Fibroblast of skin of scalp (primary cell): ENCODE results near the gene BGLAP. TPM values are rescaled to one million over a fixed set of nuclear protein-coding genes. Genes with fewer than 3 reads are reported as not detected.
A peak's percentile ranks its signal among the peaks of the same experiment; 100 is the strongest.
"Not testable (repeated sequence)": the region's sequence is repeated elsewhere in the genome, so short reads cannot be mapped to it uniquely, and the experiment has no call there.

Experiments
- DNase-seq: peaks from one replicate; pipeline ENCODE4 v3.0.0-alpha.2; 2013
- polyA plus RNA-seq, 2 experiments: library from polyadenylated mRNA; unstranded; fragments of 120-200 nt; gene quantifications; one replicate each; pipeline ENCODE4 v1.2.1, GENCODE V29; 2013; ENCODE audit not compliant: insufficient read length in 2 of 2

The BGLAP gene
- 0.16 TPM for polyA plus RNA-seq (2013, experiment 1 of 2; ENCODE audit: insufficient read length)
- 0.53 TPM for polyA plus RNA-seq (2013, experiment 2 of 2; ENCODE audit: insufficient read length)

- DNase-seq, result no peak
Measured at GRCh38 chr1:156241926-156242325, at the start of gene BGLAP. Gene BGLAP, plus strand, starts transcription at chr1:156242184. Its CDS starts 48 bp downstream, at chr1:156242232.

GRCh38 chr1:156193208-156193487 lies 48.8 kb upstream of the BGLAP start:
- DNase-seq, result no peak

GRCh38 chr1:156193488-156194299 lies 48.3 kb upstream of the BGLAP start, which contains the start of gene SLC25A44:
Gene SLC25A44, plus strand, starts transcription at chr1:156194104. Its CDS starts 5,744 bp downstream, at chr1:156199848.
- DNase-seq, result peak; percentile 99

- DNase-seq, result no peak
Measured at GRCh38 chr1:156194300-156194652, 47.7 kb upstream of the BGLAP start.

- no peak for DNase-seq
Measured at GRCh38 chr1:156195853-156196252, 46.1 kb upstream of the BGLAP start.

DNA sequence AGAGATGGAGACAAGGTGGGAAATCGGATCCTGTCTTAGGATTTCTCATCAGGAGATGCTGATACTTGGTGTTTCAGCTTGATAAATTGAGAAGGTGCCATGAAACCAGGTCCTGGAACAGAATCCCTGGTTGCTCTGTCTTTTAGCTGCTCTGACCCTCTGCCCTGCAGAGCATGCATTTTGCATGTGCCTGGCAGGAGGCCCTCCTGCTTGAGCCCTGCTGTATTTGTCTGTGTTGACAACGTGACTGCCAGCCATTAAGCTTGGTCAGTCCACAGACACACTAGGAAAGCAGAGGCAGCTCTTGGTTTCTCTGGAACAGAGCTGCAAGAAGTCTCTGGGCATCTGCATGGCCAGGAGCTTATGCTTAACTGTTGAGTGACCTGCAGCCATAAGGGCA lies 45.5 kb upstream of the BGLAP start:
- no peak for DNase-seq

- DNase-seq, result no peak
Measured at GRCh38 chr1:156198831-156199349, 43.1 kb upstream of the BGLAP start.

DNA sequence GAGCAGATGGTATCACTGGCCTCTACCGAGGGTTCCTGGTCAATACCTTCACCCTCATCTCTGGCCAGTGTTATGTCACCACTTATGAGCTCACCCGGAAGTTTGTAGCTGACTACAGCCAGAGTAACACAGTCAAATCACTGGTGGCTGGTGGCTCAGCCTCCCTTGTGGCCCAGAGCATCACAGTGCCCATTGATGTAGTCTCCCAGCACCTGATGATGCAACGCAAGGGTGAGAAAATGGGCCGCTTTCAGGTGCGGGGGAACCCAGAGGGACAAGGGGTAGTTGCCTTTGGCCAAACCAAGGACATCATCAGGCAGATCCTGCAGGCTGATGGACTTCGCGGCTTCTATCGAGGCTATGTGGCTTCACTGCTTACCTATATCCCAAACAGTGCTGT lies 41.9 kb upstream of the BGLAP start:
- no peak for DNase-seq

DNA sequence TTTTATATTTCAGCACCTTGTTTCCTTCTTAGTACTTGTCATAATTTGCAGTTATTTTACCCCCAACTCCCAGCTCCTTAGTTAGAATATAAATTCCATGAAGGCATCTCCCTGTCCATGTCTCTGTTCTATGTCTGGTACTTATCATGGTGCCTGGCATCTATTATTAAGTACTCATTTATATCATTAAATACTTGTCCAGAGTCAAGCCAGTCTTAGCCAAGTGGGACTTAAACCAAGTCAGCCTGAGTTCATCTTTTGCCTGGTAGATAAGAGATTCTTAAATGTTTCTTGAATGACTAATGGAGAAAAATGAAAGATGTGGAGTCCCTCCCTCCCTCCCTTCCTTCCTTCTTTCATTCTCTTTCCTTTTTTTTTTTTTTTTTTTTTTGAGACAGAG lies 38.7 kb upstream of the BGLAP start:
- DNase-seq, result peak; percentile 45

DNA sequence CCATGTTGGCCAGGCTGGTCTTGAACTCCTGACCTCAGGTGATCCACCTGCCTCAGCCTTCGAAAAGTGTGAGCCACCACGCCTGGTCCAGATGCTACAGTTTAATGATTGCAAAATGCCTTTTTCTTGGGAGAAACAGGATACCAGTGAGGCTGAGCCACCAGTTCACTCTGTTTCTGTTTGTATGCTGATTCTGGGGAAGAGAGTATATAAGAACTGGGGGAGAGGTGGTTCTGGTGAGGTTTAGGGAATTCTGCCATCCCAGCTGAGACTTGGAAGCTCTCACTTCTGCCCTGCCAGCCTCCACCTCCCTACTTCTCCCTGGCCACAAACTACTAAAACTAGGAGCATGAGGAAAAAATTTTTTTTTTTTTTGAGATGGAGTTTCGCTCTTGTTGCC lies 37.3 kb upstream of the BGLAP start:
- DNase-seq, result no peak

DNA sequence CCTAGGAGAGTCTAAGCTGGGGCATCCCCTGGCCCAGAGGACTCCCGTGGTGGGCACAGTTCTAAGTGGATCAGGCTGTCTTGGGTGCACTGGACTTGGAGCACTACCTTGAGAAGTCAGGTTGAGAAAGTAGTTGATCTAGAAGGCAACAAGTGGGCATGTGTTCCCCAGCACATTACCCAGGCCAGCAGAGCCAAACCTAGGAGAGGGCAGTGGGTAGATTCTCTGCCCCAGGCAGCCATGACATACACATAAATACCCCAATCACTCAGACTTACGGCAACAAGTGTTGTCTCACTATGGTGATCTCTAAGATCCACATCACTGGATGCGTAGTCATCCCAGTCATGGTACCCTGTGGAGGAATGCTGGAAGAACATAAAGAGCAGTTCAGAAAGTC lies 30.7 kb upstream of the BGLAP start:
- no peak for DNase-seq

DNA sequence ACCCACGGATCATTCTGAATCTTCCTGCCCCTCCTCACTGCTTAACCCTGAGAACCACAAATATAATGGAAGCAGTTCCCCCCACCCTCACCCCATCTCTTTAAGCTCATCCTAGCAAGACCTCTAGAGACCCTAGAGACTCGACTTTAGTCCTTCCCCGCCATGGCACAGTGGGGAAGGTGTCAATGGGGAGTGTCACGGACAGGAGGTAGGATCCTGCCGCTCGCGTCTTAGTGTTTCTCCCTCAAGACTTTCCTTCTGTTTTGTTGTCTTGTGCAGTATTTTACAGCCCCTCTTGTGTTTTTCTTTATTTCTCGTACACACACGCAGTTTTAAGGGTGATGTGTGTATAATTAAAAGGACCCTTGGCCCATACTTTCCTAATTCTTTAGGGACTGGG lies 29.9 kb upstream of the BGLAP start:
- no peak for DNase-seq

GRCh38 chr1:156212833-156213643 lies 28.9 kb upstream of the BGLAP start, which contains the start of gene PMF1:
Gene PMF1, plus strand, starts transcription at chr1:156213007. Its CDS starts 9 bp downstream, at chr1:156213016.
- DNase-seq, result peak; percentile 96

DNA sequence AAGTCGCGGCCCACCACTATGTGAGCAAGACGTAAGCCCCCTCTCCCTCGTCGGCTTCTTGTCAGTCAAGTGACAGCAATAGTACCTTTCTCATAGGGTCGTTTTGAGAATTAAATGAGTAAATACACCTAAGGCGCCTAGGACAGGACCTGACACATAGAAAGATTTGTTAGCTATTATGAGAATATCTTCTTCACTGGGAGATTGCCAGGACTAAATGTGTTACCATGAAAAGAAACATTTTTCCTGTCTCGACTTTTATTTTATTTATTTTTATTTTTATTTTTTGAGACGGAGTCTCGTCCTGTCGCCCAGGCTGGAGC lies 28.4 kb upstream of the BGLAP start:
- DNase-seq, result no peak

- DNase-seq, result peak; percentile 26
Measured at GRCh38 chr1:156214024-156214748, 27.8 kb upstream of the BGLAP start.

DNA sequence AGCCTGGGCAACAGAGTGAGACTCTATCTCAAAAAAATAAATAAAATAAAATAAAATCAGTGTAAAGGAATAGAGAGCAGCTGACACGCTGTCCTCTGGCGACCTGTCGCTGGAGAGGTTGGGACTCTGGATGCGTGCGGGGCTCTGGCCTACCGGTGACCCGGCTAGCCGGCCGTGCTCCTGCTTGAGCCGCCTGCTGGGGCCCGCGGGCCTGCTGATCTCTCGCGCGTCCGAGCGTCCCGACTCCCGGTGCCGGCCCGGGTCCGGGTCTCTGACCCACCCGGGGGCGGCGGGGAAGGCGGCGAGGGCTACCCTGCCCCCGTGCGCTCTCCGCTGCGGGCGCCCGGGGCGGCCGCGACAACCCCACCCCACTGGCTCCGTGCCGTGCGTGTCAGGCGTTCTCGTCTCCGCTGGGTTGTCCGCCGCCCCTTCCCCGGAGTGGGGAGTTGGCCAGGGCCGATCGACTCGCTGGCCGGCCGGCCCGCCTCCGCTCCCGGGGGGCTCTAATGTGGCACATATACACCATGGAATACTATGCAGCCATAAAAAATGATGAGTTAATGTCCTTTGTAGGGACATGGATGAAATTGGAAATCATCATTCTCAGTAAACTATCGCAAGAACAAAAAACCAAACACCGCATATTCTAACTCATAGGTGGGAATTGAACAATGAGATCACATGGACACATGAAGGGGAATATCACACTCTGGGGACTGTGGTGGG lies 25.5 kb upstream of the BGLAP start:
- not testable (repeated sequence) for DNase-seq

DNA sequence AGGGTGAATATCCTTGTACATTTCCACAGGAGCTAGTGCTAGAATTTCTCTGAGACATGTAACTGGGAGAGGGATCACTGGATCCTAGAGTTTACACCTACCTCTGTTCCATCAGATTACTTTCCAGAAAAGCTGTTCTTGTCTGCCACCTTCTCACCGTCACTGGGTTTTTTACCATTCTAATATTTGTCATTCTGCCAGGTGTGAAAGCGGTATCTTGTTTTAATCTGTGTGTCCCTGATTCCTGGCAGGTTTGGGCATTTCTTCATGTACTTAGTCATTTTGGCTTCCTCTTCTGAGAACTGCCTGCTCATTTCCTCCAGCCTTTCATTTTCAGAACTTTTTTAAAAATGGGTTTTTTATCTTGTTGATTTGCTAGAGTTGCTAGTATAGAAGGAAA lies 24.1 kb upstream of the BGLAP start:
- no peak for DNase-seq

- no peak for DNase-seq
Measured at GRCh38 chr1:156220226-156220625, 21.8 kb upstream of the BGLAP start.

GRCh38 chr1:156221986-156222692 lies 19.8 kb upstream of the BGLAP start:
- DNase-seq, result no peak

DNA sequence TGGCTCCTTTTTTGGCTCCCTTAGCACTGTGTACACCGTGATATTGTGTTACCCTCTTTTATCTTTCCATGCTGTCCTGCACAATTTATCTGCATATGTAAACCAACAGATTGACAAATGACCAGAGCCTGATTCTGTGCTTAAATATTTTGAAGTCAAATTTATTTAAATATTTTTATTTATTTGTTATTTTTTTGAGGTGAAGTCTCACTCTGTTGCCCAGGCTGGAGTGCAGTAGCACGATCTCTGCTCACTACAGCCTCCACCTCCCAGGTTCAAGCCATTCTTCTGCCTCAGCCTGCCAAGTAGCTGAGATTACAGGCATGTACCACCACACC lies 16.3 kb upstream of the BGLAP start:
- no peak for DNase-seq

- DNase-seq, result no peak
Measured at GRCh38 chr1:156226116-156226538, 15.9 kb upstream of the BGLAP start.

GRCh38 chr1:156226782-156227181 lies 15.2 kb upstream of the BGLAP start:
- no peak for DNase-seq
